Lung (tissue), 12 donors: ENCODE data around the gene MARCHF9. TPM values are rescaled to one million over a fixed set of nuclear protein-coding genes. Genes with fewer than 3 reads are reported as not detected.

Experiments
- ATAC-seq: fragments of 200-7000 bp; cut with Tn5 transposase; one replicate; pipeline ENCODE4 v1.9.1; 2020; ENCODE audit warnings: moderate number of reproducible peaks; ENCODE audit not compliant: insufficient read depth, low FRiP score
- DNase-seq, 3 donors: peaks; one replicate each; pipeline ENCODE4 v3.0.0-alpha.2; 2013 to 2017
- H3K27ac ChIP-seq, 2 donors: one replicate each; pipeline ENCODE4 v1.5.1; 2013; ENCODE audit warnings: mild to moderate bottlenecking in 2 of 2, moderate library complexity in 2 of 2, control low read depth in 1 of 2, inconsistent platforms in 1 of 2, low read depth in 1 of 2, low read length in 1 of 2
- H3K27me3 ChIP-seq, 3 donors: one replicate each; pipeline ENCODE4 v1.5.1; 2013; ENCODE audit warnings: low read length in 2 of 3; ENCODE audit not compliant: control insufficient read depth in 3 of 3, insufficient read depth in 3 of 3
- H3K36me3 ChIP-seq, 4 donors: one replicate each; pipeline ENCODE4 v1.5.1; 2013; ENCODE audit warnings: low read length in 4 of 4, mild to moderate bottlenecking in 1 of 4, moderate library complexity in 1 of 4; ENCODE audit not compliant: control insufficient read depth in 4 of 4, insufficient read depth in 4 of 4
- H3K4me1 ChIP-seq, 5 donors: one replicate each; pipeline ENCODE4 v1.5.1; 2013; ENCODE audit warnings: low read length in 5 of 5, mild to moderate bottlenecking in 2 of 5, moderate library complexity in 1 of 5; ENCODE audit not compliant: control insufficient read depth in 5 of 5, insufficient read depth in 5 of 5
- H3K4me3 ChIP-seq: one replicate; pipeline ENCODE4 v1.5.1; 2013; ENCODE audit warnings: mild to moderate bottlenecking, control low read depth, moderate library complexity
- H3K9ac ChIP-seq, 2 donors: one replicate each; pipeline ENCODE4 v1.5.1; 2013; ENCODE audit warnings: low read length in 2 of 2, control low read depth in 1 of 2; ENCODE audit not compliant: insufficient read depth in 1 of 2
- H3K9me3 ChIP-seq, 4 donors: one replicate each; pipeline ENCODE4 v1.5.1; 2013; ENCODE audit warnings: low read length in 3 of 4, mild to moderate bottlenecking in 1 of 4, moderate library complexity in 1 of 4; ENCODE audit not compliant: control insufficient read depth in 4 of 4, insufficient read depth in 3 of 4
- CTCF ChIP-seq: IDR thresholded peaks from 2 replicates; pipeline ENCODE4 v1.5.1; 2012; ENCODE audit warnings: mild to moderate bottlenecking; ENCODE audit errors: control extremely low read depth, extremely low read depth
- WGBS, 2 donors: extraction: QIAGEN DNeasy Blood & Tissue Kit; methylation state at CpG; one replicate each; pipeline ENCODE4 v1.1.7; 2013; 5-methylcytosine and 5-hydroxymethylcytosine counted together
- polyA plus RNA-seq, 2 donors: library from polyadenylated mRNA; stranded (reverse); fragments of 200-250 nt; gene quantifications; one replicate each; pipeline ENCODE4 v1.2.1, GENCODE V29; 2013
- total RNA-seq, 2 donors: library from RNA; depleted of rRNA in 1 of 2; stranded (reverse); fragments of >200 nt in 1 of 2; gene quantifications; one replicate each; pipeline ENCODE4 v1.2.1, GENCODE V29; 2014 to 2021
- donor health status: control.
- donor health status: control.
- donor health status: Bipolar disorder and iron deficiency.
- donor health status: healthy.
- donor health status: DM: yes; HTN: yes; CAD: no.

MARCHF9 gene
- total and polyA plus RNA-seq, 4 donors = 12.1 to 31.1 (median 18.5) TPM

DNA sequence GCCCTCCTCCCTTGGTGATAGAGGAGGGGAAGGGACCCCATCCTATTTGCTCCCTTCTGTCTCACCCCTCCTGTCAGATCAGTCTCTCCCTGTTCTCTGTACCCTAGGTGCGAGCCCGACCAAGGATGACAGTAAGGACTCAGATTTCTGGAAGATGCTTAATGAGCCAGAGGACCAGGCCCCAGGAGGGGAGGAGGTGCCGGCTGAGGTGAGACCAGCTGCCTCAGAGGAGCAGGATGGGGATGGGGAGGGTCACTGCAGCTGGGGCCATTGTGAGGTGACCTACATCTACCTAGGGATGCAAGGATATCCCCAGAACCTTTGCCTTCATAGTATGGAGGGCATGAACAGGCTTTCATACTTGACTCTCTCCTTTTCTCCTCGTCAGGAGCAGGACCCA, 38.6 kb upstream of the MARCHF9 start:
- ATAC-seq (no peak), DNase-seq (no peak)
- no peaks in the 10 kb centered on the region for H3K4me1 ChIP-seq
- WGBS, 2 donors = 94 to 96% methylated on average over 4 of the region's 4 CpGs
- H3K9me3 ChIP-seq = peaks cover 0 to 2% (median 0%) of the 10 kb centered on the region in 4 donors
- peaks cover 29 to 56% (median 33%) of the 10 kb centered on the region in 4 donors for H3K36me3 ChIP-seq
- no peak overlapping the region for H3K9ac ChIP-seq
- no peak overlapping the region for H3K4me3 ChIP-seq
- H3K27ac ChIP-seq = no peak overlapping the region
- H3K27me3 ChIP-seq = no peaks in the 10 kb centered on the region
- no peak for TF ChIP-seq CTCF

- H3K4me3 ChIP-seq = no peak overlapping the region
- whole genome bisulfite sequencing, 2 donors = 98 to 100% methylated on average over 5 of the region's 5 CpGs
- DNase-seq = no peak
- H3K27ac ChIP-seq = no peak overlapping the region
- TF ChIP-seq CTCF = no peak
- no peak for ATAC-seq
- peaks cover 30 to 60% (median 31%) of the 10 kb centered on the region in 4 donors for H3K36me3 ChIP-seq
- no peaks in the 10 kb centered on the region for H3K4me1 ChIP-seq
- no peak overlapping the region for H3K9ac ChIP-seq
- H3K27me3 ChIP-seq = no peaks in the 10 kb centered on the region
- H3K9me3 ChIP-seq = peaks cover 0 to 2% (median 0%) of the 10 kb centered on the region in 4 donors
Observed at GRCh38 chr12:57717131-57717530, 37.8 kb upstream of the MARCHF9 start.

- Histone ChIP-seq H3K27me3 (no peaks in the 10 kb centered on the region), H3K4me1 (peaks cover 0 to 4% (median 0%) of the 10 kb centered on the region in 5 donors), H3K9ac (no peak overlapping the region), H3K27ac (no peak overlapping the region), H3K9me3 (peaks cover 0 to 2% (median 0%) of the 10 kb centered on the region in 4 donors), H3K36me3 (peaks cover 28 to 60% (median 31%) of the 10 kb centered on the region in 4 donors), H3K4me3 (no peak overlapping the region)
- no peak for TF ChIP-seq CTCF
- ATAC-seq = no peak
- 96 to 97% methylated on average over 22 of the region's 22 CpGs for WGBS, 2 donors
- DNase-seq = no peak
Observed at GRCh38 chr12:57717846-57718640, 36.9 kb upstream of the MARCHF9 start.
